GM12878 (cell line): ENCODE measurements around the gene MAST4. TPM values are rescaled to one million over a fixed set of nuclear protein-coding genes. Genes with fewer than 3 reads are reported as not detected.

Experiments used
- ATAC-seq: fragments of 200-7000 bp; cut with Tn5 transposase; 3 replicates; pipeline ENCODE4 v1.9.1; 2020; ENCODE audit warnings: mild to moderate bottlenecking, moderate library complexity
- BruUV-seq: library from RNA; stranded (reverse); fragments of 400-500 nt; replicated peaks from 2 replicates; lab custom pipeline; 2021; lab: Mats Ljungman, UMichigan
- CTCF ChIA-PET: fragments of 300-600 bp; sonication (Branson Sonifier 250); formaldehyde crosslinking; extraction: SDS; loops from one replicate; lab custom pipeline; 2021; ENCODE audit warnings: inconsistent platforms; lab: Yijun Ruan, JAX
- POLR2A ChIA-PET: fragments of 350-600 bp; formaldehyde crosslinking; extraction: SDS; loops from one replicate; lab custom pipeline; 2021; ENCODE audit warnings: inconsistent platforms; lab: Charles Lee
- RAD21 ChIA-PET: fragments of 300-600 bp; sonication (Branson Sonifier 250); formaldehyde crosslinking; loops from one replicate; lab custom pipeline; 2023; ENCODE audit warnings: antibody characterized with exemption; ENCODE audit not compliant: unreplicated experiment; lab: Charles Lee
- SMC1A ChIA-PET: fragments of 300-600 bp; sonication (Branson Sonifier 250); formaldehyde crosslinking; loops from one replicate; lab custom pipeline; 2023; ENCODE audit not compliant: unreplicated experiment, uncharacterized antibody; lab: Charles Lee
- DNase-seq: peaks from one replicate; pipeline ENCODE4 v3.0.0-alpha.2; 2011; ENCODE audit warnings: low read depth, low spot score
- FAIRE-seq: peaks from 3 replicates; lab custom pipeline; 2011; peaks lifted over from hg19 to GRCh38; lab: Jason Lieb, UNC
- H2AFZ ChIP-seq: 2 replicates; pipeline ENCODE4 v1.6.0; 2011; ENCODE audit warnings: low read depth, low read length, control low read depth; ENCODE audit not compliant: control insufficient read depth
- H3K27ac ChIP-seq: 2 replicates; pipeline ENCODE4 v1.5.1; 2011; ENCODE audit warnings: control low read depth; ENCODE audit not compliant: control insufficient read depth, insufficient read depth
- H3K27me3 ChIP-seq, 2 experiments: replicated peaks in 1 of 2; 2 replicates each; pipeline versions ENCODE4 v1.6.0 to v1.6.1; 2011; ENCODE audit warnings: low read length in 1 of 2; ENCODE audit not compliant: control insufficient read depth in 2 of 2, insufficient read depth in 2 of 2
- H3K36me3 ChIP-seq, 2 experiments: 2 replicates each; pipeline ENCODE4 v1.5.1; 2011; ENCODE audit warnings: low read length in 1 of 2; ENCODE audit not compliant: control insufficient read depth in 2 of 2, insufficient read depth in 2 of 2
- H3K4me1 ChIP-seq: 2 replicates; pipeline ENCODE4 v1.6.1; 2011; ENCODE audit warnings: mild to moderate bottlenecking, low read length, moderate library complexity, mixed read lengths; ENCODE audit not compliant: control insufficient read depth, insufficient read depth
- H3K4me2 ChIP-seq: 2 replicates; pipeline ENCODE4 v1.6.0; 2011; ENCODE audit warnings: control low read depth; ENCODE audit not compliant: control insufficient read depth, insufficient read depth
- H3K4me3 ChIP-seq: fragments of 200-600 bp; sonication (generic); 2 replicates; pipeline ENCODE4 v1.5.1; 2016
- H3K79me2 ChIP-seq: 2 replicates; pipeline ENCODE4 v1.6.0; 2011; ENCODE audit warnings: low read length; ENCODE audit not compliant: control insufficient read depth, insufficient read depth
- H3K9ac ChIP-seq: 2 replicates; pipeline ENCODE4 v1.8.0; 2011; ENCODE audit warnings: low read length, control low read depth, mixed read lengths; ENCODE audit not compliant: control insufficient read depth, insufficient read depth
- H3K9me3 ChIP-seq: replicated peaks from 3 replicates; pipeline ENCODE4 v1.5.1; 2011; ENCODE audit warnings: mild to moderate bottlenecking, low read length; ENCODE audit not compliant: control insufficient read depth, insufficient read depth
- H4K20me1 ChIP-seq: 2 replicates; pipeline ENCODE4 v1.6.0; 2011; ENCODE audit not compliant: control insufficient read depth, insufficient read depth
- BCL11A ChIP-seq: IDR thresholded peaks from 2 replicates; pipeline ENCODE4 v1.6.1; 2011; ENCODE audit warnings: low read depth, low read length
- BRCA1 ChIP-seq: IDR thresholded peaks from 2 replicates; pipeline ENCODE4 v1.6.1; 2011; ENCODE audit warnings: low read depth, low read length, improper control_type of control experiment
- CTCF ChIP-seq, 3 experiments: IDR thresholded peaks in 2 of 3; conservative IDR thresholded peaks in 1 of 3; 2 replicates each; pipeline ENCODE4 v1.5.1; 2011; ENCODE audit warnings: low read depth in 3 of 3, low read length in 3 of 3, mild to moderate bottlenecking in 3 of 3, control low read depth in 2 of 3, moderate library complexity in 2 of 3, inconsistent platforms in 1 of 3, mixed read lengths in 1 of 3; ENCODE audit not compliant: control insufficient read depth in 2 of 3, insufficient read depth in 1 of 3; ENCODE audit errors: extremely low read depth in 1 of 3
- CUX1 ChIP-seq: IDR thresholded peaks from 2 replicates; pipeline ENCODE4 v1.6.1; 2012; ENCODE audit warnings: improper control_type of control experiment, low read depth, low read length; ENCODE audit not compliant: insufficient replicate concordance
- ETV6 ChIP-seq, 2 experiments: fragments of 450-650 bp in 1 of 2; IDR thresholded peaks in 1 of 2; conservative IDR thresholded peaks in 1 of 2; 2 replicates each; pipeline ENCODE4 v1.6.1; 2014; ENCODE audit warnings: antibody characterized with exemption in 1 of 2, borderline replicate concordance in 1 of 2, low read depth in 1 of 2, mild to moderate bottlenecking in 1 of 2, moderate library complexity in 1 of 2
- EZH2 ChIP-seq: IDR thresholded peaks from 2 replicates; pipeline ENCODE4 v1.6.1; 2012; ENCODE audit warnings: low read depth, mild to moderate bottlenecking, control low read depth, inconsistent platforms, low read length, borderline replicate concordance; ENCODE audit not compliant: control insufficient read depth
- IKZF1 ChIP-seq: fragments of 450-650 bp; conservative IDR thresholded peaks from 2 replicates; pipeline ENCODE4 v1.6.1; 2017; ENCODE audit warnings: antibody characterized with exemption, mild to moderate bottlenecking
- MTA3 ChIP-seq: IDR thresholded peaks from 2 replicates; pipeline ENCODE4 v1.6.1; 2012; ENCODE audit warnings: low read length, inconsistent platforms, borderline replicate concordance
- NFYB ChIP-seq: IDR thresholded peaks from 2 replicates; pipeline ENCODE4 v1.6.1; 2011; ENCODE audit warnings: low read depth, mild to moderate bottlenecking, low read length, improper control_type of control experiment, moderate library complexity; ENCODE audit not compliant: insufficient read depth
- PBX3 ChIP-seq: IDR thresholded peaks from 2 replicates; pipeline ENCODE4 v1.6.1; 2011; ENCODE audit warnings: mild to moderate bottlenecking, low read depth, low read length, moderate library complexity; ENCODE audit not compliant: insufficient replicate concordance
- POLR2A ChIP-seq: IDR thresholded peaks from 2 replicates; pipeline ENCODE4 v1.6.1; 2011; ENCODE audit warnings: low read depth, mild to moderate bottlenecking, low read length
- RAD51 ChIP-seq: fragments of 450-650 bp; IDR thresholded peaks from 2 replicates; pipeline ENCODE4 v1.6.1; 2016; ENCODE audit warnings: moderate library complexity, mild to moderate bottlenecking, inconsistent platforms
- SMAD5 ChIP-seq: IDR thresholded peaks from 2 replicates; pipeline ENCODE4 v1.6.1; 2016; ENCODE audit warnings: antibody characterized with exemption, low read depth
- SREBF2 ChIP-seq: IDR thresholded peaks from 2 replicates; pipeline ENCODE4 v1.6.1; 2012; ENCODE audit warnings: mild to moderate bottlenecking, low read length
- TAF1 ChIP-seq: IDR thresholded peaks from 2 replicates; pipeline ENCODE4 v1.6.1; 2011; ENCODE audit warnings: mild to moderate bottlenecking, low read depth, low read length, borderline replicate concordance
- WGBS: methylation state at CpG from one replicate; pipeline ENCODE4 v1.1.6; 2016; ENCODE audit warnings: low lambda C conversion rate; ENCODE audit not compliant: insufficient replicate concordance, insufficient coverage; ENCODE audit errors: missing lambda C conversion rate; 5-methylcytosine and 5-hydroxymethylcytosine counted together
- in situ Hi-C: fragments of 300-500 bp; cut with MboI; formaldehyde crosslinking; loops from 9 replicates; pipeline ENCODE4 v1.14.3; 2018; ENCODE audit warnings: mixed read lengths
- intact Hi-C: fragments of 100-400 bp; cut with micrococcal nuclease; formaldehyde crosslinking; loops from one replicate; pipeline ENCODE4 v1.14.2; 2022; ENCODE audit not compliant: unreplicated experiment
- polyA plus RNA-seq, 11 experiments: library from polyadenylated mRNA; depleted of rRNA in 4 of 11; unstranded in 6 of 11; stranded (reverse) in 5 of 11; fragments of >200 nt; fragmentation: Nextera tagmentation in 4 of 11; fragmentation: Illumina TruSeq in 1 of 11; extraction: Ambion mirVana in 4 of 11; extraction: Trizol in 1 of 11; gene quantifications; 1 replicate in 1 of 11; 2 replicates in 10 of 11; pipeline versions ENCODE4 v1.2.1 to v1.2.3, GENCODE V29; 2011 to 2016; ENCODE audit warnings: inconsistent platforms in 2 of 11, missing spikeins in 2 of 11, low read depth in 1 of 11
- total RNA-seq, 4 experiments: library from RNA; depleted of rRNA in 3 of 4; stranded (reverse); fragments of >200 nt in 3 of 4; fragmentation: Illumina TruSeq in 1 of 4; extraction: Trizol in 1 of 4; gene quantifications; 2 replicates each; pipeline versions ENCODE4 v1.2.1 to v1.2.3, GENCODE V29; 2013 to 2021

MAST4 gene
- total and polyA plus RNA-seq, 10 of the 15 experiments (the other 5 are each of a cell fraction or from before 2014, with no cell fraction given): 0.02 to 1.6 (median 0.29) TPM; not detected in 1

DNA sequence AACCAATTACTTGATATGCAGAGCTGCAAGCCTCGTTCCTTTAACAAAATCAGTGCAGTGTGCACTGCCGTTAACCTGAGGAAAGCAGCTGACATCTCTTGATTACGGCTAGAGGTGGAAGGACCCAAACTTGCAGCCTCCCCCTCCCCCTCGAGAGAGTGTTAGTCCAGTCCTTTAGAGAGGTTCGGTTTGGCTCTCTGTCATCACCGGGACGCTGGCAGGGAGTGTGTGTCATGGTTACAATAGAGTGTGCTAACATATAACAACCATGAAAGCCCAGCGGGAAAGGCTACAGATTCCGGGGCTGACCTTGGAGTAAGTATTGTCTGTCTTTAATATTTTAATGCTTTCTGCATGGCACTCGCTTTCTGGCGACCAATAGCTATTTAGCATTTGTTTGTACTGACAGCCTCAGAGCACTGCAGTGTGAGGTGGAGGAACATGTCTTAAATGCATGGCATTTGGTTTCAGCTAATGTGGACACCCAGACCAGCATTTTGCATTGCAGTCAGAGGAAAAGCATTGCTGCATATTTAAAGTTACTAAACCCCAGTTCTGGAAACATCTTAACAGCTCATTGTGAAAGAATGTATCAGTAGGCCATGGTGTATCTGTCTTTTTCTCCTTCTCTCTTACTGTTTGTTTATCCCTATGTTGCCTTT lies 362.9 kb downstream of the MAST4 start (continued):
- TF ChIP-seq CTCF (IDR thresholded peaks at IDR 0.05 in 2 of 3, conservative IDR thresholded peaks at IDR 0.05 in 1 of 3; ENCODE audit: control insufficient read depth in 2 of 3, extremely low read depth in 1 of 3, insufficient read depth in 1 of 3, low read depth in 3 of 3, low read length in 3 of 3): no peak
- TF ChIP-seq POLR2A: no peak
- no peak for TF ChIP-seq RAD51
- no peak for TF ChIP-seq MTA3

GRCh38 chr5:66959653-66960052 lies 363.5 kb downstream of the MAST4 start:
- no peaks in the 10 kb centered on the region for H3K27me3 ChIP-seq
- DNase-seq (no peak), ATAC-seq (no peak), FAIRE-seq (no peak)
- RAD21 ChIA-PET: no interaction called here
- intact Hi-C loops (no loop called here), in situ Hi-C loops (no loop called here)
- H3K79me2 ChIP-seq: no peaks in the 10 kb centered on the region
- POLR2A ChIA-PET: no interaction called here
- H3K4me1 ChIP-seq: no peaks in the 10 kb centered on the region
- no peaks in the 10 kb centered on the region for H4K20me1 ChIP-seq
- H2AFZ ChIP-seq: no peak overlapping the region
- WGBS: 21% methylated on average over 2 of the region's 2 CpGs
- H3K27ac ChIP-seq: no peak overlapping the region
- SMC1A ChIA-PET: interaction anchor here (0.7 kb wide), 1 partner anchor 250 kb away, joined by 3 read pairs; no protein-coding TSS in a partner anchor
- no peaks in the 10 kb centered on the region for H3K36me3 ChIP-seq
- CTCF ChIA-PET: no interaction called here
- no TSS peak for BruUV-seq
- H3K4me2 ChIP-seq: no peak overlapping the region
- H3K9me3 ChIP-seq: no peaks in the 10 kb centered on the region
- no peak overlapping the region for H3K9ac ChIP-seq
- H3K4me3 ChIP-seq: no peak overlapping the region
- no peak for TF ChIP-seq CUX1
- no peak for TF ChIP-seq BCL11A
- TF ChIP-seq SMAD5: no peak
- TF ChIP-seq BRCA1: no peak
- TF ChIP-seq EZH2: no peak
- TF ChIP-seq ETV6 (conservative IDR thresholded peaks at IDR 0.05 in 1 of 2, IDR thresholded peaks at IDR 0.05 in 1 of 2; ENCODE audit: borderline replicate concordance in 1 of 2, low read depth in 1 of 2): no peak
- TF ChIP-seq TAF1: no peak
- TF ChIP-seq SREBF2: no peak
- no peak for TF ChIP-seq NFYB
- TF ChIP-seq PBX3: no peak
- TF ChIP-seq IKZF1: no peak
